GDM1 (cell line): ENCODE results near the gene SUGT1.

Source experiments
- DNase-seq: peaks from one replicate; lab custom pipeline; 2025; lab: John Stamatoyannopoulos, UW

The SUGT1 gene

DNA sequence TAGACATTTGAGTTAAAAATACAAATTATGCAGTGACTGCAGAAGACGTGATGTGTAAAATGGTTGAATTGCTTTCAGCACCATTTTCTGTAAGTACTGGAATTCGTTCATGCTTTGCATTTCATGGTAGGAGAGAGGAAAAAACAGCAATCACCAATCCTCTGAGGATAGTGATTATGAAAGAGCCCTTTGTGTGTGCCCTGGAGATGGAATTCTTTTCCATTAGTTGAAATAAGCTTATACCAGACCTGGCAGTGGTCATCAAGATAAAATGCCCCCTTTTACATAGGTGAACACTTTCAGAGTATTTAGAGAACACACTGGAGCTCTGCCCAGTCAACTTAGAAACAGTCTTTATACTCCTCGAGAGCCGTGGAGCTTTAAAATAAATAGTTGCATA lies 85.3 kb downstream of the SUGT1 start:
- no peak for DNase-seq

DNA sequence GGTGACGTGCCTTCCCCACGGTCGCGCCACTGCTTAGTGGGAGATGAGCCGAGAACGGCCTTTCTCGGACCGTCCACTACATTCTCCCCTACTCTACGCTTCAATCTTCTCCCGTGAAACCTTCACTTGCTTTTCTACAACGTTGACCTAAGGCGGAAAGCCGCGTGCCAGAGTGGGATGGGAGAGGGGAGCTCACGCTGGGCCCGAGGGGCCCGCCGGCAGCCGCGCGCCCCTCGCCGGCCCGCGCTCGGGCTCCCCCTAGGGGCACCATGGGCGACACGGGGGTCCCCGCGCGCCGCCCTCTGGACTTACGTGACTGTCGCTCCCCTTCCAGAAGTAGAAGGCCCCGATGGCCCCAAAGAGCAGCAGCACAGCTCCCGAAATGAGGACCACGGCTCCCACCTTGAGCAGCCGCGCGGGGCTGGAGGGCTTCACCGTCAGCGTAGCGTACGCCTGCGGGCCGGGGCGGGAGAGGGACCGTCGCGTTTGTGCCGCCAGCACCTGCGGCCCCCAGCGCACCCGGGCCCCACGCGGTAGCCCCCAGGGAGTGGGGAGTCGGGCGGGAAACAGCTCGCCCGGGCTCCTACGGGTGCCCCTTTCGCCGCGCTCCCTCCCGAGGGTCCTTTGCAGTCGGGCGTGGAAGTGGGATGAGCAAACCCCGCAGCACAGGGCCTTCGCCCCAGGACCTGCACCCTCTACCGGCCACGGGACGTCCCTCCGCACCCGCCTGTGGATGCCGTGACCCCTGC lies 86.3 kb downstream of the SUGT1 start:
- no peak for DNase-seq

DNA sequence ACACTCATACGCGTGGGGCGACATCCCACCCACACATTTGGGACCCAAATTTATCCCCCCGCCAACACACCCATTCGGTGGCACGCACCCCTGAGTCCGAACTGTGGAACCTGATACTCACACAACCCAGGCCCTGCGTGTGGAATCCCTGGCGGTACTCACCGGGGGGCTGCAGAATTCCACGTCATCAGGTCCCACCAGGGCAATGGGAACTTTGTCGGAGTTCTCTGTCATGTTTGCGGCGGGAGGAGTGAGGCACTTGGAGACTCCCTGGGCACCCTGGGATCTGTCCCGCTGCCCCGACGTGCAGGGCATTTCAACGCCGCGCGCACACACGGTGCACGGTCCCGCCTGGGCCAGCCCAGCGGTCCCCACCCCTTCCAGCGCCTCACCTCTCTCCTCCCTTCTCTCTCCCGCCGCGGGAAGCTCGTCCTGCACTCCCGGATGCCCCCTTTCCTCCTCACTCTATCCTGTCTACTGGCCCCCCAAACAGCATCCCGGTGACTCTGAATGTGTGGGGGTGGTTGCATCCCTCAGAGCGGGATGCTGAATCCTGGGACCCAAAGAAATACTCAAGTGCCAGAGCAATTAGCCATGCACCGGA lies 86.9 kb downstream of the SUGT1 start, which contains the start of gene CNMD:
Gene CNMD, minus strand, starts transcription at position 353 of the 604 bp plus-strand sequence. Its CDS starts 119 bp downstream, at position 234.
- DNase-seq, result no peak

DNA sequence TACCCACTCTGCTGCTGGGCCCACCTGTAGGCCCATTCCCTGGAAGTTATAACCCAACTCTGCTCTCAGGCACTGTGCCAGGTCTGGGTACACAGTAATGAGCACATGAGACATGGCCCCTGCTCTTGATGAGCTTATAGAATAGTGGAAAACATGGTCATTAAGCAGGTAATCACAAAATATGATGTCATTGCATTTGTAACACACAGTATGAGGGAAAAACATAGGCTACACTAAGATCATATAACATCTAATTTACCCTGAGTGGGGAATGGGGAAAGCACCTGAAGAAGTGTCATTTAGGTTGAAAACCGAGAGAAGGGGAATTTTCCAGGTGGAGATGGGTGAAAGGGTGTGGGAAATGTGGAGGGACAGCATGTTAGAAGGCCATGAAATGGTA lies 90.9 kb downstream of the SUGT1 start:
- no peak for DNase-seq

DNA sequence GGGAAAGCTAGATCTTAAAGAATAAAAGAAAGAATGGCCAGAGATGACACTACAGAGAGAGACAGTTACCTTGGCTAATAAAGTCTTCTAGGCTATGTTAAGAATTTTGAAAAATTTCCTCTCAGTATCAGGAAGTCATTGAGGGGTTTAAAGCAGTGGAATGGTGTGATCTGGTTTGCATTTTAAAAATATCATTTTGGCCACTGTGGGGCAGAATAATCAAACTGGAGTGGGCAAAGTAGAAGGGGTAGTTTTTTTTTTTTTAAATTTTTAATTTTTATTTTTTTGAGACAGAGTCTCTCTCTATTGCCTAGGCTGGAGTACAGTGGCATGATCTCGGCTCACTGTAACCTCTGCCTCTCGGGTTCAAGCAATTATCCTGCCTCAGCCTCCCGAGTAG lies 91.4 kb downstream of the SUGT1 start:
- no peak for DNase-seq

DNA sequence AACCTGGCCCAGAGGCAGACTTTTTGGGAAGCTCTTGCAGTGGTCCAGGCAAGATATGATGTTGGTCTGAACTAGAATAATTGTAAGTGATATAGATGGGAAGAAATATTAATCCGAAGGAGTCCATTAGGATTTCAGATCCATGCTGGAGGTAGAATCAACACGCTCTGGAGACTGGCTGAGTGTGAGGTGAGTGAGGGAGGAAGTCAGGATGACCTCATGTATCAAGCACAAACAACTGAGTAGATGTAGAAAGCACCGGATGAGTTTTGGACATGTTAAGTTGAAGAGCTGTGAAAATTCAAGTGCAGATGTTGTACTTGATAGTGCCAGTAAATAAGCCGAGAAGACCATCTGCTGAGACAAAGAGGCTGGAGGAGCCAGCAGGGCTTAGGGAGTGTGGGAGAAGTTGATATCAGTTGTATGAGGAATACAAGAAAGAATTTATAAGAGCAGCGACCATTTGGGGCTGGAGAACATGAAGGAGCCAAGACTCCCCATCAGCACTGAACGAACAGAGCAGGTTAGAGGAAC lies 92.3 kb downstream of the SUGT1 start:
- DNase-seq, result no peak

DNA sequence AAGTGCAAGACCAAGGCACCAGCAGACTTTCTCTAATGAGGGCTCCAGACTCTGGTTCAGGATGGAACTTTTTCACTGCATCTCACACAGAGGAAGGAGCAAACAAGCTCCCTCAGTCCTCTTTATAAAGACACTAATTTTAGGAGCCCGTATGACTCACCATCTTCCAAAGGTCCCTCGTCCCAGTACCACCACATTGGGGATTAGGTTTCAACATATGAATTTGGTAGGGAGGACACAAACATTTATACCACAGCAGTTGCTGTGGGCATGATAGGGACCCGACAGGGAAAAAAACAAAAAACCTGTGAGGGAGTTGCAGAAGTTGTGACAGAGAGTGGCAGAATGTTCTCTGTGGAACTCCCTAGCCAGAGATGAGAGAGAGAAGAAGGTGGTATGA lies 93.5 kb downstream of the SUGT1 start:
- DNase-seq, result no peak

DNA sequence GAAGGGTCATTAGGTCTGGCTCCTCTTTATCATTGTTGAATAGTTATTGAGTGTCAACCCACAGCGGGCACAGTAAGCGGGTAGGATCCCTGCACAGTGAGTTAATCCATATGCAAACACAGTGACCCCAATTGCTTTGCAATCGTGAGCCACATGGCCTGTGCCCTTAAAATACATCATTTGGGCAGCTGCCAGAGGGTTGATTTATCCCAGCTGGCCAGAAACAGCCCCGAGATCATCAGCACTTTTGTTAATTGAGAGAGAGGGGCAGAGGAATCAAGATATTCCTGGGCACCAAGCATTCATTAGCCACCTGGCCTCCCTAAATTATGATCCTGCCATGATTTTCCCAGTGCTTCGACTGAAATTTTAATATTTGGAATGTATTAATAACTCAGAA lies 96.8 kb downstream of the SUGT1 start:
- DNase-seq, result no peak
